A549 (cell line): ENCODE data around the gene NMRK1. TPM values are rescaled to one million over a fixed set of nuclear protein-coding genes. Genes with fewer than 3 reads are reported as not detected.

Source experiments
- ATAC-seq, 2 experiments: fragments of 200-7000 bp in 1 of 2; fragments of >200 bp in 1 of 2; cut with Nextera tagmentation in 1 of 2; cut with Tn5 transposase in 1 of 2; 3 replicates each; pipeline versions ENCODE4 v1.8.0 to v1.9.1; 2018 to 2020; ENCODE audit warnings: mild to moderate bottlenecking in 1 of 2, moderate library complexity in 1 of 2
- CTCF ChIA-PET: fragments of 300-600 bp; sonication (Branson Sonifier 250); formaldehyde crosslinking; extraction: SDS; loops from one replicate; lab custom pipeline; 2021; ENCODE audit warnings: antibody characterized with exemption, inconsistent platforms; lab: Yijun Ruan, JAX
- POLR2A ChIA-PET: fragments of 350-600 bp; formaldehyde crosslinking; extraction: SDS; loops from one replicate; lab custom pipeline; 2021; ENCODE audit warnings: antibody characterized with exemption, inconsistent platforms; lab: Yijun Ruan, JAX
- DNase-seq, 2 experiments: peaks; one replicate each; pipeline versions ENCODE4 v3.0.0 to v3.0.0-alpha.2; 2011 to 2016; ENCODE audit warnings: low read depth in 1 of 2, low spot score in 1 of 2
- FAIRE-seq: peaks from 2 replicates; lab custom pipeline; 2011; peaks lifted over from hg19 to GRCh38; lab: Jason Lieb, UNC
- H3K27ac ChIP-seq, 2 experiments: fragments of >200 bp; sonication (Bioruptor Twin); formaldehyde crosslinking; 3 replicates each; pipeline ENCODE4 v1.5.1; 2016 to 2017
- H3K4me1 ChIP-seq: fragments of >200 bp; sonication (Bioruptor Twin); formaldehyde crosslinking; 3 replicates; pipeline ENCODE4 v1.6.1; 2016
- H3K4me2 ChIP-seq: fragments of >200 bp; sonication (Bioruptor Twin); formaldehyde crosslinking; 3 replicates; pipeline ENCODE4 v1.6.1; 2016
- H3K4me3 ChIP-seq: fragments of >200 bp; sonication (Bioruptor Twin); formaldehyde crosslinking; 3 replicates; pipeline ENCODE4 v1.5.1; 2016
- H3K9me3 ChIP-seq: fragments of >200 bp; sonication (Bioruptor Twin); formaldehyde crosslinking; 3 replicates; pipeline ENCODE4 v1.6.1; 2016
- BHLHE40 ChIP-seq: IDR thresholded peaks from 2 replicates; pipeline ENCODE4 v1.6.1; 2012; ENCODE audit warnings: low read depth, low read length, inconsistent platforms
- CBX2 ChIP-seq: fragments of 200-600 bp; sonication (generic); IDR thresholded peaks from 2 replicates; pipeline ENCODE4 v1.6.1; 2016; ENCODE audit warnings: low read depth, mild to moderate bottlenecking, borderline replicate concordance
- CEBPB ChIP-seq, 2 experiments: fragments of >200 bp in 1 of 2; sonication (Bioruptor Twin) in 1 of 2; formaldehyde crosslinking in 1 of 2; IDR thresholded peaks; 2 replicates each; pipeline ENCODE4 v1.6.1; 2012 to 2016
- CHD2 ChIP-seq: fragments of 150-350 bp; IDR thresholded peaks from 2 replicates; pipeline ENCODE4 v1.6.1; 2014; ENCODE audit warnings: low read length; ENCODE audit not compliant: partially characterized antibody
- EHF ChIP-seq: fragments of 250-450 bp; sonication (Bioruptor Pico); IDR thresholded peaks from 2 replicates; pipeline ENCODE4 v1.5.0; 2020; ENCODE audit warnings: mild to moderate bottlenecking
- EHMT2 ChIP-seq: fragments of 200-600 bp; sonication (generic); IDR thresholded peaks from 2 replicates; pipeline ENCODE4 v1.6.1; 2016; ENCODE audit warnings: antibody characterized with exemption, low read depth, mild to moderate bottlenecking, moderate library complexity
- ESRRA ChIP-seq: fragments of 150-350 bp; IDR thresholded peaks from 2 replicates; pipeline ENCODE4 v1.6.1; 2014; ENCODE audit warnings: mild to moderate bottlenecking, low read length, borderline replicate concordance
- HDAC2 ChIP-seq: fragments of 200-600 bp; sonication (generic); IDR thresholded peaks from 2 replicates; pipeline ENCODE4 v1.6.1; 2016
- HEYL ChIP-seq: fragments of 250-450 bp; sonication (Bioruptor Pico); IDR thresholded peaks from 2 replicates; pipeline ENCODE4 v1.8.0; 2021; ENCODE audit warnings: mild to moderate bottlenecking, moderate library complexity
- HOXA7 ChIP-seq: fragments of 250-450 bp; sonication (Bioruptor Pico); IDR thresholded peaks from 2 replicates; pipeline ENCODE4 v1.5.0; 2020; ENCODE audit warnings: mild to moderate bottlenecking, moderate library complexity
- HOXB13 ChIP-seq: fragments of 250-450 bp; sonication (Bioruptor Pico); IDR thresholded peaks from 2 replicates; pipeline ENCODE4 v1.5.0; 2020; ENCODE audit warnings: low read depth, mild to moderate bottlenecking, moderate library complexity
- HOXB5 ChIP-seq: fragments of 250-450 bp; sonication (Bioruptor Pico); IDR thresholded peaks from 2 replicates; pipeline ENCODE4 v1.5.0; 2020; ENCODE audit warnings: mild to moderate bottlenecking, moderate library complexity
- JUN ChIP-seq, 2 experiments: fragments of >200 bp; sonication (Bioruptor Twin); formaldehyde crosslinking; IDR thresholded peaks; 2 replicates in 1 of 2; 3 replicates in 1 of 2; pipeline ENCODE4 v1.6.1; 2016 to 2017
- JUNB ChIP-seq: fragments of >200 bp; sonication (Bioruptor Twin); formaldehyde crosslinking; IDR thresholded peaks from 2 replicates; pipeline ENCODE4 v1.6.1; 2016
- MAFK ChIP-seq: fragments of 450-650 bp; IDR thresholded peaks from 2 replicates; pipeline ENCODE4 v1.6.1; 2014; ENCODE audit not compliant: partially characterized antibody
- MAZ ChIP-seq: fragments of 150-350 bp; IDR thresholded peaks from 2 replicates; pipeline ENCODE4 v1.6.1; 2014; ENCODE audit warnings: antibody characterized with exemption, low read depth, low read length, borderline replicate concordance
- MYC ChIP-seq: IDR thresholded peaks from 2 replicates; pipeline ENCODE4 v1.6.1; 2012; ENCODE audit warnings: mild to moderate bottlenecking, inconsistent platforms, low read length, improper control_type of control experiment, borderline replicate concordance
- NFE2L2 ChIP-seq: fragments of 150-350 bp; conservative IDR thresholded peaks from 2 replicates; pipeline ENCODE4 v1.6.1; 2014; ENCODE audit warnings: low read length
- NPAS2 ChIP-seq: fragments of 250-450 bp; sonication (Bioruptor Pico); IDR thresholded peaks from 2 replicates; pipeline ENCODE4 v1.8.0; 2022; ENCODE audit warnings: mild to moderate bottlenecking, moderate library complexity, borderline replicate concordance
- NR3C1 ChIP-seq: fragments of >200 bp; sonication (Bioruptor Twin); formaldehyde crosslinking; IDR thresholded peaks from 3 replicates; pipeline ENCODE4 v1.6.1; 2017
- PHF8 ChIP-seq: fragments of 200-600 bp; sonication (generic); IDR thresholded peaks from 2 replicates; pipeline ENCODE4 v1.6.1; 2016; ENCODE audit warnings: low read depth, mild to moderate bottlenecking, antibody characterized with exemption, moderate library complexity, borderline replicate concordance
- RARB ChIP-seq: fragments of 250-450 bp; sonication (Bioruptor Pico); IDR thresholded peaks from 2 replicates; pipeline ENCODE4 v1.8.0; 2021; ENCODE audit warnings: mild to moderate bottlenecking, moderate library complexity
- RFX5 ChIP-seq: fragments of 450-650 bp; IDR thresholded peaks from 2 replicates; pipeline ENCODE4 v1.7.1; 2014; ENCODE audit warnings: antibody characterized with exemption, mild to moderate bottlenecking, moderate library complexity
- RNF2 ChIP-seq: fragments of 200-600 bp; sonication (generic); IDR thresholded peaks from 2 replicates; pipeline ENCODE4 v1.6.1; 2016; ENCODE audit warnings: low read depth, mild to moderate bottlenecking, antibody characterized with exemption, moderate library complexity, borderline replicate concordance
- SREBF2 ChIP-seq: fragments of 450-650 bp; IDR thresholded peaks from 2 replicates; pipeline ENCODE4 v1.6.1; 2014; ENCODE audit warnings: mild to moderate bottlenecking, moderate library complexity
- TFCP2L1 ChIP-seq: fragments of 250-450 bp; sonication (Bioruptor Pico); IDR thresholded peaks from 2 replicates; pipeline ENCODE4 v1.5.0; 2021; ENCODE audit warnings: mild to moderate bottlenecking
- TP53 ChIP-seq: fragments of 250-450 bp; sonication (Bioruptor Pico); IDR thresholded peaks from 2 replicates; pipeline ENCODE4 v1.5.0; 2021; ENCODE audit warnings: mild to moderate bottlenecking, moderate library complexity
- ZSCAN20 ChIP-seq: fragments of 250-450 bp; sonication (Bioruptor Pico); IDR thresholded peaks from 2 replicates; pipeline ENCODE4 v1.8.0; 2022; ENCODE audit warnings: mild to moderate bottlenecking, moderate library complexity
- WGBS: methylation state at CpG from one replicate; pipeline ENCODE4 v1.1.6; 2017; ENCODE audit errors: missing lambda C conversion rate; 5-methylcytosine and 5-hydroxymethylcytosine counted together
- polyA plus RNA-seq, 4 experiments: library from polyadenylated mRNA; depleted of rRNA in 3 of 4; stranded (reverse); fragments of >200 nt; fragmentation: RNase III in 1 of 4; extraction: RNeasy Plus Mini Kit Qiagen cat#74134 plus additional on column Dnase treatment in 1 of 4; gene quantifications; 2 replicates in 3 of 4; 3 replicates in 1 of 4; pipeline ENCODE4 v1.2.3, GENCODE V29; 2011 to 2017
- TF ChIP-seq, protein P1 (sequence below): IDR thresholded peaks from 2 replicates; pipeline ENCODE4 v1.6.1; 2012; ENCODE audit warnings: low read depth, borderline replicate concordance
- TF ChIP-seq, protein P2 (sequence below): fragments of >200 bp; sonication (Bioruptor Twin); formaldehyde crosslinking; IDR thresholded peaks from 3 replicates; pipeline ENCODE4 v1.5.1; 2016
- TF ChIP-seq, protein P3 (sequence below): IDR thresholded peaks from 2 replicates; pipeline ENCODE4 v1.6.1; 2012
- TF ChIP-seq, protein P4 (sequence below): IDR thresholded peaks from 2 replicates; pipeline ENCODE4 v1.6.1; 2012

Gene NMRK1
- polyA plus RNA-seq, 2 of the 4 experiments (the other 2 are of a cell fraction), result 7.6 to 10.5 TPM

DNA sequence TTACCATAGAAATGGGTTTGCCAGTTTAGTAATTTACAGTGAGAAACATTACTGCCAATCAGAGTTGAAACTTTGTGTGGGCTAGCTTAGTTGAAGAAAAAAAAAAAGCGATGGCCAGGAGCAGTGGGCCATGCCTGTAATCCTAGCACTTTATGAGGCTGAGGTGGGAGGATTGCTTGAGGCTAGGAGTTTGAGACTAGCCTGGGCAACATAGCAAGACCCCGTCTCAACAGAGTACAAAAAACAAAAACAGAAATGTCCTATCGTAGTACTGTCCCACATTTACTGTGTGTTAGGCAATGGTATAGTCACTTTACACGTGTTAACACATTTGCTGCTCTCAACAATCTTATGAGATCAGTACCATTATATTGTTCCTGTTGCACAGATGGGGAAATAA, 2.6 kb upstream of the NMRK1 start (continued):
- TF ChIP-seq CBX2 (no peak), NPAS2 (no peak), TP53 (CRISPR knock-in tag) (no peak), HOXB13 (CRISPR knock-in tag) (no peak), MAZ (no peak), CEBPB (IDR thresholded peaks at IDR 0.05) (no peak), NR3C1 (no peak), HDAC2 (no peak), ESRRA (no peak)
- TF ChIP-seq, all 56 proteins: peak for 0

DNA sequence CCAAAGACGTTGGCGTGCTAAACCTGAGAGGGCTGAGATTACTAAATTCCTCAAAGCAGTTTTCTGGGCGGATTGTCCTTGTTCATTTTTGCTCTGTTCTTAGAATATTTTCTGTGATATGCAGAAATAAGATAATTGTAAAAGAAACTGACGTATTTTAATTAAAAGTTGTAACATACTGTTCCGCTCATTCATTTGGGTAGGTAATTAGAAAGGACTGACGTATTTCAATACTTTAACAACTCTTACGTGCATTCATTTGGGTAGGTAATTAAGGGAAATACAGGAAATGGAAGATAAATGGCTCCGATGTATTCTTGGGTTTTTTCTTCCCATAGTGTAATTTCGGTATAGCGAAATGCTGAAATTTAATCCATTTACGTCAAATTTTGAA, 1.4 kb upstream of the NMRK1 start:
- H3K27ac ChIP-seq, result peak overlapping the region in 1 of 2 experiments; percentile 83; a peak in 3 of 6 replicates
- 61% methylated on average over 11 of the region's 11 CpGs for WGBS
- CTCF ChIA-PET, result interaction anchor here (0.8 to 15.9 kb wide), 3 partner anchors 15 to 316 kb away, joined by 3 to 278 read pairs (median 7); no protein-coding TSS in a partner anchor

DNA sequence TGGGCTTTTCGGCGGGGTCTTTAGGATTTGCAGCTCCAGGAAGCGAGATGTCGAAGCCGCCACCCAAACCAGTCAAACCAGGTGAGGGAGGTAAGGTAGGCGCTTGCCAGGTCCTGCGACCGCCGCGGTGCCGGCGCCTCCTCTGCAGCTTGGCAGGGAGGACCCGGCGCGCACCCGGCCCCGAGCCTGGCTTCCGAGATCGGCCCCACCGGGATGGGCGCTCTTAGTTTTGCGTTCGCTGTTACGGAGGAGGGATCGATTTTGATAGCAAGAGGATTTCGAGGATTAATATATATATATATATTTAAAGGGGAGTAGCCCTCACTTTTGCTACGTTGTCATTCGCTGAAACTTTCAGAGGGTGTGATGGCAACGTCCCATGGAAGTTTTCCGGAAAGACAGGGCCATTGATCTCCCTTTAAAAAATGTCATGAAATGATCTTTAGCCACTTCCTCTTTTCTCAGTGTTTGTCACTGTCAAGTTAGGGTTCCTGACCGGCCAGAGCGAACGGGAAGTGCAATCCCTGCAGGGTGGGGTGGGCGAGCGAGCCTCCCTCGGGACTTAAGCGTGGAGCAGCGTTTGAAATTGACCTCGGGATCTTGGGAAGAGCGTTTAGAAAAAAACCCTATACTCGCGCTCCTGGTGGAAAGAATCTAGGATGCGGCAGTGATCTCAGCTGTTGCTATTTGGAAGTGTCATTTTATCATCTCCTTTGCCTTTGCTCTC, 854 bp upstream of the NMRK1 start:
- FAIRE-seq, result no peak
- Histone ChIP-seq H3K4me1 (peaks cover 8% of the 10 kb centered on the region), H3K4me2 (peak overlapping the region; percentile 74), H3K9me3 (no peaks in the 10 kb centered on the region), H3K27ac (peak overlapping the region; percentile 77 to 83), H3K4me3 (peak overlapping the region; percentile 95)
- CTCF ChIA-PET, result interaction anchor here (0.5 to 15.9 kb wide), 10 partner anchors 15 to 316 kb away, joined by 3 to 278 read pairs (median 4); partner anchors contain the start of genes C9orf40 and CARNMT1
- POLR2A ChIA-PET, result interaction anchor here (1.0 to 3.2 kb wide), 8 partner anchors 12 to 1934 kb away, joined by 3 to 38 read pairs (median 6); partner anchors contain the start of gene CARNMT1
- ATAC-seq, result peak; percentile 57
- DNase-seq, result peak; percentile 49 to 54
- 3% methylated on average over 31 of the region's 43 CpGs for WGBS
- TF ChIP-seq EHF (CRISPR knock-in tag) (no peak), MAZ (no peak), ZSCAN20 (CRISPR knock-in tag) (no peak), JUN (IDR thresholded peaks at IDR 0.05) (peak in 1 of 2 experiments; percentile 14; a peak in 1 of 5 replicates), NR3C1 (no peak), MYC (no peak), SREBF2 (no peak), HEYL (CRISPR knock-in tag) (no peak), PHF8 (peak; percentile 54; the same call in 1 of the 2 replicates), HOXA7 (CRISPR knock-in tag) (no peak), BHLHE40 (no peak), RARB (CRISPR knock-in tag) (no peak), NPAS2 (no peak), RFX5 (0 out of 2 replicates have a peak, but pooled peaks have one; percentile 71), MAFK (no peak), JUNB (no peak), NFE2L2 (no peak)
- TF ChIP-seq, protein P1, sequence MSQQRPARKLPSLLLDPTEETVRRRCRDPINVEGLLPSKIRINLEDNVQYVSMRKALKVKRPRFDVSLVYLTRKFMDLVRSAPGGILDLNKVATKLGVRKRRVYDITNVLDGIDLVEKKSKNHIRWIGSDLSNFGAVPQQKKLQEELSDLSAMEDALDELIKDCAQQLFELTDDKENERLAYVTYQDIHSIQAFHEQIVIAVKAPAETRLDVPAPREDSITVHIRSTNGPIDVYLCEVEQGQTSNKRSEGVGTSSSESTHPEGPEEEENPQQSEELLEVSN, result peak; percentile 5; the same call in 1 of the 2 replicates
- TF ChIP-seq, protein P2, sequence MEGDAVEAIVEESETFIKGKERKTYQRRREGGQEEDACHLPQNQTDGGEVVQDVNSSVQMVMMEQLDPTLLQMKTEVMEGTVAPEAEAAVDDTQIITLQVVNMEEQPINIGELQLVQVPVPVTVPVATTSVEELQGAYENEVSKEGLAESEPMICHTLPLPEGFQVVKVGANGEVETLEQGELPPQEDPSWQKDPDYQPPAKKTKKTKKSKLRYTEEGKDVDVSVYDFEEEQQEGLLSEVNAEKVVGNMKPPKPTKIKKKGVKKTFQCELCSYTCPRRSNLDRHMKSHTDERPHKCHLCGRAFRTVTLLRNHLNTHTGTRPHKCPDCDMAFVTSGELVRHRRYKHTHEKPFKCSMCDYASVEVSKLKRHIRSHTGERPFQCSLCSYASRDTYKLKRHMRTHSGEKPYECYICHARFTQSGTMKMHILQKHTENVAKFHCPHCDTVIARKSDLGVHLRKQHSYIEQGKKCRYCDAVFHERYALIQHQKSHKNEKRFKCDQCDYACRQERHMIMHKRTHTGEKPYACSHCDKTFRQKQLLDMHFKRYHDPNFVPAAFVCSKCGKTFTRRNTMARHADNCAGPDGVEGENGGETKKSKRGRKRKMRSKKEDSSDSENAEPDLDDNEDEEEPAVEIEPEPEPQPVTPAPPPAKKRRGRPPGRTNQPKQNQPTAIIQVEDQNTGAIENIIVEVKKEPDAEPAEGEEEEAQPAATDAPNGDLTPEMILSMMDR, result no peak
- TF ChIP-seq, protein P3, sequence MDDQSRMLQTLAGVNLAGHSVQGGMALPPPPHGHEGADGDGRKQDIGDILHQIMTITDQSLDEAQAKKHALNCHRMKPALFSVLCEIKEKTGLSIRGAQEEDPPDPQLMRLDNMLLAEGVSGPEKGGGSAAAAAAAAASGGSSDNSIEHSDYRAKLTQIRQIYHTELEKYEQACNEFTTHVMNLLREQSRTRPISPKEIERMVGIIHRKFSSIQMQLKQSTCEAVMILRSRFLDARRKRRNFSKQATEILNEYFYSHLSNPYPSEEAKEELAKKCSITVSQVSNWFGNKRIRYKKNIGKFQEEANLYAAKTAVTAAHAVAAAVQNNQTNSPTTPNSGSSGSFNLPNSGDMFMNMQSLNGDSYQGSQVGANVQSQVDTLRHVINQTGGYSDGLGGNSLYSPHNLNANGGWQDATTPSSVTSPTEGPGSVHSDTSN, result no peak
- TF ChIP-seq, protein P4, sequence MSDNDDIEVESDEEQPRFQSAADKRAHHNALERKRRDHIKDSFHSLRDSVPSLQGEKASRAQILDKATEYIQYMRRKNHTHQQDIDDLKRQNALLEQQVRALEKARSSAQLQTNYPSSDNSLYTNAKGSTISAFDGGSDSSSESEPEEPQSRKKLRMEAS, result no peak

More for the DNA sequence above, 1.4 kb upstream of the NMRK1 start:
- POLR2A ChIA-PET, result interaction anchor here (3.2 kb wide), 1 partner anchor 61 kb away, joined by 38 read pairs; the partner anchor contains the start of gene CARNMT1
- no peak for ATAC-seq
- TF ChIP-seq, protein P1, result no peak
- no peak for TF ChIP-seq CHD2
- no peak for TF ChIP-seq HOXB5
- TF ChIP-seq RNF2, result no peak
- TF ChIP-seq TFCP2L1 (CRISPR knock-in tag), result no peak
- no peak for TF ChIP-seq HDAC2
- TF ChIP-seq, protein P4, result no peak
- TF ChIP-seq HOXA7 (CRISPR knock-in tag), result no peak
- no peak for TF ChIP-seq EHMT2
- TF ChIP-seq CBX2, result no peak
- peaks cover 8% of the 10 kb centered on the region for H3K4me1 ChIP-seq
- peak overlapping the region; percentile 74 for H3K4me2 ChIP-seq
- peak overlapping the region; percentile 95 for H3K4me3 ChIP-seq
- no peak for FAIRE-seq
- no peak for DNase-seq
- no peaks in the 10 kb centered on the region for H3K9me3 ChIP-seq
